ENCODE data around the gene TP53AIP1.

TP53AIP1 gene

DNA sequence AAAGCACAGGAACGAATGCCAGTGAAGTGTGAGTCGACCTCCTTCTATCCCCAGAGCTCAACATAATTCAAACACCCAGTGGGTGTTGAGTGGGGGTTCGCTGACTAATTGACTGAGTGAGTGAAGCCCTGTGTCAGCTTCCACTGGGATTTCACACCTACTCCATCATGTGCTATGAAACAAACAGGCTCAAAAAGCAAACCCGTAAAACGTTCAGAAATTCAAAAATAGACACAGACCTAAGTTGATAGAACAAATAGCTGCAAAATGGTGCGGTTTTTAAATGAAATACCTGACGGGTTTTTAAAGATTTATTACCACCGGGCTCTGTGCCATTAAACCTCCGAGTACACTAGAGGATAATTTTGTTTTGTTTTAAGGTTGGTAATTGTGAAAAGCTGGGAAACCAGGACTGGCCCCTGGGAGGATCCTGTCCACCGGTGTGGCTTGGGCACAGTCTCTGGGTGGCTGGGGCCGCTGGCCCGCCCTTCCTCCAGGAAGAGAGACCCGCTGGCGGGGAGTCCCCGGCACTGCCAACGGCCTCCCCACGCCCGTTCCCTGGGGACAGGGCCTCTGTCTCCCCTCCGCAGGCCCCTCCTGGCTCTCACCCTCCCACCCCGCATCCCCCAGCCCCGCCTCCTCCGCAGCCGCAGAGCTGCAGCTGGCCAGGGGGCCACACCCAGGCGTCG, 37.9 kb downstream of the TP53AIP1 start:
- DNase-seq = peak; percentile 63

GRCh38 chr11:128904303-128904655, 38.4 kb downstream of the TP53AIP1 start:
- DNase-seq = no peak

- DNase-seq = no peak
These were observed 39.2 kb downstream of the TP53AIP1 start for GRCh38 chr11:128903248-128904061.

GRCh38 chr11:128902515-128903066, 40.1 kb downstream of the TP53AIP1 start:
- DNase-seq = no peak

DNA sequence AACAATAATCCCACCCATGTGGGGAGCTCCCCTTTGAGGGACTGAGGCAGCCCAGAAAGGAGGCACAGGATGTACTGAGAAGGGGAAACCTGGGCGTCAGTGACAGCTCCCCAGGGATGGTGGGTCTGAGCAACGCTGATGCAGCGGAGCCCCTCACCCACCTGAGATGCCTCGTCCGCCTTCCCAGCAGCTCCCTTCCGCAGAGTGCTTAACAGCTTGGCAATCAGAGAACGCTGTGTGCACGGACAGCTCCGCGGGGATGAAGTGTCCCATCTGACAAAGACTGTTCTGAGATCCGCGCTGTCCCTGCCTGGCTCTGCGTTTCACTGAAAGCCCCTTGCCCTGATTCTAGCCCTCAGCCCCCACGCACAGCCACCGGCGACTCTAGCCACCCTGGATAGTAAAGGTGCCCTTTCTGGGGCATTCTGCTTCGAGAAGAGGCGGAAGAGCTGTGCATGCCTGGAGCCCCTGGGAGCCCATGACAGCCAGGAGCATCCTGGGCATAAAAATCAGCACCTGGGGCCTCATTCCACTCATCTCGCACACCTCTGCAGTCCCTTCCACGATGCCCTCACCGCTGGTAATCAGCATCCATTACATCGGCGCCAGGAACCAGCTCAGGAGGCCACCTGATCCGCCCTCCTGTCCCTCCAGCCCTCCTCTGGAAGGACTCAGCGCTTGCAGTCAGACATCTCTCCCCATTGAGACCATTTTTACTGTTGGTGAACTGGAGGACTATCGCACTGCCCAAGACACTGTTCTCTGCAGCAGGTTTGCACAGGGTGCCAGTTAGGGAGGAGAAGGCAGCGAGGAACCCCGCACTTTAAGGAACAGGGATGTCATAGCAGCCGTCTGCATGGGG, 40.8 kb downstream of the TP53AIP1 start:
- no peak for DNase-seq

GRCh38 chr11:128900468-128900867, 42.2 kb downstream of the TP53AIP1 start:
- no peak for DNase-seq

- DNase-seq = no peak
These were observed 43.9 kb downstream of the TP53AIP1 start for GRCh38 chr11:128898580-128899344.

DNA sequence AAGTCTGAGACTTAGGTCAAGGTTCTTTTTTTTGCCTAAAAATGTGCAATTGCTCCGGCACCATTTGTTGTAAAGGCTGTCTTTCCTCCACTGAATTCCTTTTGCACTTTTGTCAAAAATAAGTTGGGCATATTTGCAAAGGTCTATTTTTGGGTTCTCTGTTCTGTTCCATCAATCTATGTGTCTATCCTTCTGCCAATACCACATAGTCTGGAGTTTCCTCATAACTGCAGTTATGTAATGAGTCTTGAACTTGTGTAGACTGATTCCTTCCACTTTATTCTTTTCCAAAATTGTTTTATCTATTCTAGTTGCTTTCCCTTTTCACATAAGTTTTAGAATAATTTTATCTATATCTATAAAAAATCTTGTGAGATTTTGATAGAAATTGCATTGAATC, 44.8 kb downstream of the TP53AIP1 start:
- DNase-seq = no peak

DNA sequence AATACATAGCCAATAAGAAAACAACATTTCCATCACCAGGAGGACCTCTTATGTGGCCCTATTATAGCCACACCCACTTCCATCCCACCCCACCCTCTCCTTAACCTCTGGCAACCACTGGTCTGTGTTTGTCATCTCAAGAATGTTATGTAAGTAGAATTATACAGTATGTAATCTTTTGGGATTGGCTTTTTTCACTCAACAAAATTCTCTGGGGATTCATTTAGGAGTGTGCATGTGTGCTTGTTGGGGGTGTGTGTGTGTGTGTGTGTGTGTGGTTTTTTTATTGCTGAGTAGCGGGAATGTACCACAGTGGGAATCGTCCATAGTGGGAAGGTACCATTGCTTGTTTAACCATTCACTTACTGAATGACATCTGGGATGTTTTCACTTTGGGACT, 46.3 kb downstream of the TP53AIP1 start:
- DNase-seq = no peak

DNA sequence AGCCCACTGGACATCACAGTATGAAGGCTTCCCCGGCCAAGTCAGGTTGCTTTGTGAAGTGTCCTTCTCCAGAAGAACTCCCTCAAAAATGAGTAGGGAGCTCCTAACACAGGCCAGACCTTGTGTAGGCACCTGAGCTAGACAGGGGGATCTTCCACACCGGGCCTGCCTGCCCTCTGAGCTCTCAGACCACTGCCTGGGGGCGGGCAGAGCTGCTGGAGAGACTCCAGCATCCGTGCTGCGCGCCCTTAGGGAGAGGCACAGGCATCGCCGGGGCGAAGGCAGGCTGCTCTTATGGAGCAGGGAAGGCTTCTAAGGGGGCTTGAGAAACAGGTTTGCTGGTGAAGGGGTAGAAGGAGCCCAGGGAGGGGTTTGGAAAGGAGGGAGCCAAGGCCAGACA, 47.1 kb downstream of the TP53AIP1 start:
- DNase-seq = no peak

- DNase-seq = no peak
These were observed 48.0 kb downstream of the TP53AIP1 start for GRCh38 chr11:128894685-128895084.

DNA sequence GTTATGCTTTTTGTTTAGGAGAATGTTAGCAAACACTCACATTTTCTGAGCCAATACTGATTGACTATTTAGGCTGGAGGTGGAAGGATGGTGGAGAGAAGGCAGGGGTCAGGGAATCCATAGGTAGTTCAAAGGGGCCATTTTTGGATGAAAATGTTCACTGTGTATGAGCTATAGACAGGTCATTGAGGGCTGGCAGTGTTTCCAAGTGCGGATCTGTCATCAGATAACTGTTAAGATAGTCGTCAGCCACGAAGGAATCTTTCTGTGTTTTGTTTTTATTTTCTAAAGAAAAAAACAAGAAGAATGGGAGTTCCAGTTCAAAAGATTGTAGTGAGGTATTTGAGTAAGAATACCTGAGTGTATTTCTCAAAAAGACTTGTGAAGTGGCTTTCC, 48.4 kb downstream of the TP53AIP1 start:
- DNase-seq = no peak

- DNase-seq = no peak
These were observed 48.9 kb downstream of the TP53AIP1 start for GRCh38 chr11:128893578-128894285.

GRCh38 chr11:128892866-128893565, 49.7 kb downstream of the TP53AIP1 start:
- no peak for DNase-seq

GRCh38 chr11:128891913-128892398, 50.7 kb downstream of the TP53AIP1 start:
- no peak for DNase-seq

GRCh38 chr11:128890543-128891368, 51.9 kb downstream of the TP53AIP1 start, which contains the start of gene KCNJ5:
KCNJ5 (plus strand) TSS chr11:128891356; CDS start chr11:128911274, 19,918 bp downstream.
- DNase-seq = no peak

DNA sequence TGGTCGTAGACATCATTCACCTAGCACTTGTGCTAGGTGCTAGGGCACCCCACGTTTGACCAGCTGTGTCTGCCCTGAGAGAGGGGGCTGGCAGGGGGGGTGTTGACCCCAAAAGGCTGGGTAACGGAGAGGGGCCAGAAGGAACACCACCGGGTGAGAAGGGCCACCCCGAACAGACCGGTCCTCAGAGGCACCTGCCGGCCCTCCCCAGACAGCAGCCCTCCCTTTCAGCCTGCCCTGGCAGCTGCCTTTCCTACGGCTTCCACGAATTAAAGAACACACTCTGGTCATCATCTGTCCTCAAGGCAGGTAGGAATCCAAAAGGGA, 52.5 kb downstream of the TP53AIP1 start:
- no peak for DNase-seq

- DNase-seq = no peak
These were observed 52.9 kb downstream of the TP53AIP1 start for GRCh38 chr11:128889657-128890213.
